HG03575 (cell line): Measurements from ENCODE around the gene KDSR.

ENCODE experiments used
- ATAC-seq: cut with Tn5 transposase; IDR thresholded peaks from one replicate; pipeline ENCODE4 v1.9.1; 2021; ENCODE audit not compliant: unreplicated experiment, insufficient number of reproducible peaks, low FRiP score; ENCODE audit errors: extremely low read depth

KDSR gene

GRCh38 chr18:63312019-63312409 lies 55.0 kb downstream of the KDSR start:
- no peak for ATAC-seq

GRCh38 chr18:63311118-63312018 lies 55.6 kb downstream of the KDSR start:
- peak; percentile 54 for ATAC-seq

- no peak for ATAC-seq
Observed at GRCh38 chr18:63309422-63309821, 57.6 kb downstream of the KDSR start.

GRCh38 chr18:63307551-63308200 lies 59.3 kb downstream of the KDSR start:
- ATAC-seq: no peak

- no peak for ATAC-seq
Observed at GRCh38 chr18:63306819-63307550, 60.0 kb downstream of the KDSR start.

GRCh38 chr18:63306249-63306648 lies 60.8 kb downstream of the KDSR start:
- no peak for ATAC-seq

GRCh38 chr18:63303547-63303946 lies 63.5 kb downstream of the KDSR start:
- ATAC-seq: no peak

GRCh38 chr18:63302636-63303405 lies 64.2 kb downstream of the KDSR start:
- ATAC-seq: no peak

GRCh38 chr18:63302220-63302619 lies 64.8 kb downstream of the KDSR start:
- ATAC-seq: no peak

GRCh38 chr18:63301434-63301833 lies 65.6 kb downstream of the KDSR start:
- no peak for ATAC-seq

- ATAC-seq: no peak
Observed at GRCh38 chr18:63299837-63300745, 66.9 kb downstream of the KDSR start.

GRCh38 chr18:63298400-63299365 lies 68.3 kb downstream of the KDSR start:
- ATAC-seq: no peak

- ATAC-seq: no peak
Observed at GRCh38 chr18:63297687-63298399, 69.2 kb downstream of the KDSR start.

GRCh38 chr18:63293935-63294334 lies 73.1 kb downstream of the KDSR start:
- no peak for ATAC-seq

- no peak for ATAC-seq
Observed at GRCh38 chr18:63292831-63293683, 73.9 kb downstream of the KDSR start.

- ATAC-seq: no peak
Observed at GRCh38 chr18:63291278-63291677, 75.7 kb downstream of the KDSR start.
